Stimulated activated CD8-positive, alpha-beta memory T cell treated with anti-CD3 and anti-CD28 coated beads, Interleukin-12 subunit alpha, Interleukin-12 subunit beta, amount 100 ng/mL, for 1 hour (primary cell): ENCODE data around the gene BRD3.

Source experiments
- DNase-seq: peaks from one replicate; pipeline ENCODE4 v3.0.0-alpha.2; 2020; ENCODE audit warnings: low read depth

BRD3 gene

DNA sequence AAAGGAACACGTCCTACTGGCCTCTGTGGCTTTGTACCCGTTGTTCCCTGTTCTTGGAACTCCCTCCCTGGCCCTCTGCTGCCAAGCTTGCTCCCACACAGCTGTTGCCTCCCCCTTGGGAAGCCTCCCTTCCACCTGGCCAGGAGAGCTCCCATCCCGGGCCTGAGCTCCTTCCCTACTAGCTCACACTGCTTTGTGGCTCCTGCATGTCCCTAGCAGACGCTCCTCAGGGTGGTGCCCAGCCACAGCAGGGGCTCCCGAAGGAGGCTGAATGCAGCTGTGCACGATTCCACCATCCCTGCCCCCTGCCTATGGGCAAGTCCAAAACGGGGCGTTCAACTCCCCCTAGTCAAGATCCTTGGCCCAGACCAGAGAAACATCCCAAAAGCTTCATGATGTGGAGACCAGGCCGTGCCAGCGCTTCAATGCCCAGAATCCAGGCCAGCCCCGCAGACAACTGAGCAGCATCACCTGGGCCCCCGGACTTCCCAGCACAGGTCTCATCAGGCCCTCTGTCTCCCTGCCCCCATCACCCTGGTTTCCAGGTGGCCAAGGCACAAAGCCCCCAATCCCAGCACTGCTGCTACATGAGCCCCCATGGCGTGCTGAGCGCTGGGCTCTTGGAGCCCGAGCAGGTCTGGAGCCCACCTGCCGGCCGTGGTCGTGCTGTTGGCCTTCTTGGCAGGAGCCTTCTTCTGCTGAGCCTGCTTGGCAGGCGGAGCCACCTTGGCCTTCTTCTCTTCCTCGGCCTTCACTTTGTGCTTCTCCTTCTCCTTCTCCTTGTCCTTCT, 28.2 kb downstream of the BRD3 start:
- no peak for DNase-seq

DNA sequence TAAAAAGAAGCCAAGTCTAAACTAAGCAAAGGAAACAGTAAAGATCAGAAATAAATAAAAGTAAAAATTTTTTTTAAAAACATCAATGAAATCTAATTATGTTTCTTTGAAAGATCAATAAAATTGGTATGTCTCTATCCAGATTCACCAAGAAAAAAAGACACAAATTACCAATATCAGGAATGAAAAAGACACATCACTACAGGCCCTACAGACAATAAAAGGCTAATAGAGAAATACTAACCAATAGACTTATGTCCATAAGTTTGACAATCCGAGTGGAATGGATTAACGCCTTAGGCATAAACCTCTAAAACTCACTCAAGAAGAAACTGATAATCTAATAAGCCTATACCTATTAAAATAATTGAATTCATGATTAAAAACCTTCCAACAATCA, 30.2 kb downstream of the BRD3 start:
- DNase-seq: no peak

DNA sequence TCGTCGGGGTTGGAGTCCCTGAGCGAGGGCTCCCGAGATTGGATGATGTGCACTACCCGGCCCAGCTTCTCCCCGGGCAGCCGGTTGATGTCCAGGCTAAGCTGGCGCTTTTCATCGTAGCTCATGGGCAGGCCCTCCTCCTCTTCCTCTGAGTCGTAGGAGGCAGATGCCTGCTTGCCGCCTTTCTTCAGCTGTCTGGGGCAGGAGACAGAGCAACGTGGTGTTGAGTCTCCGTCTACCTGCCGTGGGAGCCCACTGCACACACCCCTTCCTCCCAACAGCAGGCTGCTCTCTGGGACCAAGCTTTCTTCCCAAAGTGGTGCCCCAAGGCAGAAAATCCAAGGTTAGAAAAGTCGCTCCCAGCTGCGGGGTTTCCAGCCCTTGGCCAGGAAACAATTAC, 31.7 kb downstream of the BRD3 start:
- DNase-seq: no peak

DNA sequence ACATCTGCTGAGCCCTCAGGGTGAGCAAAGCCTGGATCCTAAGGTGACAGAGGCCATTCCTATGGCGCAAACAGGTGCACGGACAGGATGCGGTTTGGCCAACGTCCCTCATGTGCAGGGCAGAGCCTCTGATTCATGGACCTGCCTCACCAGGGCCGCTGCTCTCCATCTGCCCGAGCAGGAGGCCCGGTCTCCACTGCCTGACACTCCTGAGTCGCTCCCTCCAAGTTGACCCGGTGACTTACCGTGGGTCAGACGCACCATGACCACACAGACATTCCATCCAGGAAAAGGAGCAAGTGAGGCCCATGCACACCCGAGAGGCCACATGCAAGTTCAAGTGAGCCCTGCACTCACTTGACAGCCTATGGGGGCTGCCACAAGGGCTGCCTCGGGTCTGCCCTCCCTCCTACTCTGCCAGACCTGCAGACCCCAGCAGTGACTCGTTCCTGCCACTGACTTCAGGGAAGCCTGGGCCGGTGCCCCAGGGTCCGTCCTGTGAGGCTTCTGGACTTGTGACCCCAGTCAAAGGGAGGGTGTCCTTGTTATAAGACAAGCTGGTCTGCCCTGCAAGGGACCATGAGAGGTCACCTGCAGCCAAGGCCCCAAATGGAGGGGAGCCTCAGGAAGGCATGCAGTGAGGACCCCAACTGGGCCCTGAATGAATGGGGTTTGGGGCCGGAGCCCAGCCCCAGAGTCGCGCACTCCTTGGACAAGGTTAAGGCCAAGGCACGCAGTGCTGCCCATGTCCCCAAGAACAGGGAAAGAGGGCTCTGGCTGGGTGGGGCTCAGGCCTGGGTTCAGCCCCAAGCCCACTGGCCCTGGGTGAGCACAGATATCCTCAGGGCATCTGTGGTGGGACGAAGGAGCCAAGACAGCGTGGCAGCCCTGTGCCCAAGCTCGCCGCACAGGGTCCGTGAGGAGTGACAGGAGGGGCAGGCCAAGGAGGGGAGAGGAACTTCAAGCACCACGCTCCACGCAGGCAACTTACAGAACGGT, 32.5 kb downstream of the BRD3 start:
- DNase-seq: no peak

DNA sequence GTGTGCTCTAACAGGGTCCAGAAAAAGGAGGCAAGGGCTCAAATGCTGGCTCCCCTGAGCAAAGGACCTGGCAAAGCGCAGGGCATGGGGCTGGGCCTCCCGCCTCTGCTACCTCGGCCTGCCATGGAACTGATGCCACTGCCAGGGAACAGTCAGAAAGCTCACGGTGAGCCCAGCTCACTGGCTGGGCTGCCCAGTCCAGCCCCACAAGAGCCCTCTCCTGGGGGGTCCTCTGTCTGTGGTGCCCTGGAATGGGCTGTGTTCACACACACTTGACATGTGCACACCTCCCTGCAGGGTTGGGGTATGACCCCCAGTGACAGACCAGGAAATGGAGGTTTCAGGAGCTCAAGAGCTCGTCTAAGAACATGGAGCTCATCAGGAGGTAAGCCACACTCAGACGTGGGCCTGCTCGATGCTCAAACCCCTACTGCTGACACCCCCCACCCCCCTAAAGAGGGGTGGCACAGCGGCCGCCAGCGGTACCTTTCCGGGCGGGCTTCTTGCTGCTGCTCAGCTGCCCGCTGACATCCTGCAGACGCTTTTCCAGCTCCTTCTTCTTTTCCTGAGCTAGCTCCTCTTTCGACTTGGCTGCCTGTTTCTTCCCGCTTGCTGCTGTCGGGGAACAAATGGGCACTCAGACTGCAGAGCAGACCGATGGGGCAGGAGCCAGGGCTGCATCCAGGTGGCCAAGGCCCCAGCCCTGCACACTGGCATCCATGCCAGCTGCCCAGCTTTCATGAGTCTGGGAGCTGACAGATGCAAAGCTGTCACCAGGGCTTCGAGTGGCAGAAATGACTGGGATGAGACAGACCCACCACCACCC, 33.4 kb downstream of the BRD3 start:
- DNase-seq: no peak

DNA sequence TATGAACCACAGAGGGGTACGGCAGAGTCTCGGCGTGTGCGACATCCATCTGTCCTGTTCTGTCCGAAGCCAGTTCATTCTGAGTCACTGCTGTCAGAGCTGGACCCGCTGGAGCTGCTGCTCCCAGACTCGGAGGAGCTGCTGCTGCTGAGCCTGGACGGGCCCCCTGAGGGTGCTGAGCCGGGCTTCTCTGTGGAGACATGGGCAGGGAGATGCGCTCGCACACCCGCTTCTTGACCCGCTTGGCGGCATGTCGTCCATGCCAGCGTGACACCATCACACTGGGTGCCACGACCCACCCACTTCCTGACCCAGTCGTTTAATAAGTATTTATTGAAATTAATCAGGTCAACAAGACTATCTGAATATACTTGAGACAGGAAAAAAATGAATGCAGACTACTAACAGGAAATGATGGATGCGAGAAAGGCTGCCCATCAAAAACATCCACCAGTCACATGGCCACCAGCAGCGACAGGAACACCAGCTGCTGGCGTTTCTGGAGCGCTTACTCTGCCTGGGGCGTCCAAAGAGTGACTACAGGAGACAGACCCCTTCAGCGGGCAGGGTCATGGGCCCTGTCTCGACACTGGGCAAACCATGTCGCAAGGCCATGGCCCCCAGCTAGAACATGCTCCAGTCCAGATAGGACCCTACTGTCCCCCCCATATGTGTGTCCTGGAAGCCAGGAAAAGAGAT, 34.2 kb downstream of the BRD3 start:
- no peak for DNase-seq

DNA sequence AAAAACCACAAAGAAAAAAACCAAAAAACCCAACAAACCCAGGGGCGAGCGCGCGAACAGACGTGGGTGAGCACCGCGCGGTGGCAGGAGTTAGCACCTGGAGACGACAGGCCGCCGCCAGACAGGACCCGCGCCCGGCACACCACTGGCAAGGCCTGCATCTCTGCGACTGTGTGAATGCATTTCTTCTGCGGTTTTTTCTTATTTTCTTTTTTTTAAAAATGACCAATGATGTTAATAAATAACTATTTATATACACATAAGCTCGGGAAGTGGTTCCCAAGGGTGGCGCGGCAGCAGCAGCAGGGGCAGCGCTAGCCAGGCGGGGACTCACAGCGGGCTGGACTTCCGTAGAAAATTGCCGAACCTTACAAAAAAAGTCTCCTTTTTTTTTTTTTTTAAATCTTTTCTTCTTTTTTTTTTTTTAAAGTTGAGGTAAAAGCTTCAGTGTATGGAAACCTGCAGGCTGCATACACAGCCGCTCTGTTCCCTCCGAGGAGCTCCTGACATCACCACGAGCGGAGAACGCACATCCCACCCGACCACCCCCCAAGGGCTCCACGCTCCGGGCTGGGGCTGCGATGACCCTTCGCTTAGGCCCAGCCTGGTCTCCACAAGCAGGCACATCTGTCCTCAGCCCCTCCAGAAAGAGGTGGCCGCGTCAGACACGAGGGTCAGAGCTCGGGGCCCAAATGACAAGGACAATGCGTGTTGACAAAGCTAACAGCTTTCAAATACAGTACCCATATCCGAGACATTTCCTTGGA, 35.2 kb downstream of the BRD3 start:
- DNase-seq: no peak

DNA sequence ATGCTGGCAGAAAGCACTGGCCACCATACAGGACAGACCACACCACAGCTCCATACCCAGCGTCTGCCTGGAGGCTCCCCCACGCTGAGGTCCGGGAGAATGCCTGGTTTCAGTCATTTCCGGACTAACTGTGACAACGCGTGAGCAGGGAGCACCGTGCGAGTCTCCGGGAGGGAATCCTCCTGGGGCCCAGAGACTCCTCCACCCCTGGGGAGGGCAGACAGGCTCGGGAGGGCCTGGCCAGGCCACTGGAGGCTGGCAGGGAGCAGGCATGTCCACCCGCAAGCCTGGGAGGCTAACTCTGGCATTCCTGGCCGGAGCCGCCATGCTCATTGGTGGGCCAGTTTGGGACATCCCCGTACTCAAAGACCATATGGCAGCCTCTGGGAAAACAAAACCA, 36.0 kb downstream of the BRD3 start:
- DNase-seq: no peak

DNA sequence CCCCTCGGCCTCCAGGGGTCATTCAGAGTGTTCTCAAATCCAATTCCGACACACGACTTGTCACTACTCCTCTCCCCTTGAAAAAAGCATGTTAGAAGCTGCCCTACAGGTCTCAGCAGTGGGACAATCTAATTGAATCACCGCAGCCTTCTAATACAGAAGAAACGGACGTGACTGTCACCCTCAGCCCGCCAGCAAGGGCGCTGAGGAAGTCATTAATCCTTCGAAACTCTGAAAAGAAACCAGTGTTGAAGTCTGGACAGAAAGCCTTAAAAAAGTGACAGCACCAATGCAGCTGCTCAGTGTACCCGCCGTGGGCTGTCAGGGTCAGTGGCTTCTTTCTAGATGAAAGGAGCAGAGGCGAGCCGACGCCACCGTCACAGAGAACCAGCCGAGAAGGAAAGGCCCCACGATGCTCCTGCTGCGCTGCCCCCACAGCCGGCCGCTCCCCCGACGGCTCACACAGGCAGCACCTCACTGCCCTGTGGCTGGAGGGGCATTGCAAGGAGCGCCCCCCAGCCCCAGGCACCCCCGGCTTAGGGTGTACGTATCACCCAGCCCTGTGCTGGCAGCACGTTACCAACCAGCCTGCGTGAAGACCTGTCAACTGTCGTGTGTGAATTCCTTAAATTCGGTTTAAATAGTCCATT, 36.9 kb downstream of the BRD3 start:
- DNase-seq: no peak

DNA sequence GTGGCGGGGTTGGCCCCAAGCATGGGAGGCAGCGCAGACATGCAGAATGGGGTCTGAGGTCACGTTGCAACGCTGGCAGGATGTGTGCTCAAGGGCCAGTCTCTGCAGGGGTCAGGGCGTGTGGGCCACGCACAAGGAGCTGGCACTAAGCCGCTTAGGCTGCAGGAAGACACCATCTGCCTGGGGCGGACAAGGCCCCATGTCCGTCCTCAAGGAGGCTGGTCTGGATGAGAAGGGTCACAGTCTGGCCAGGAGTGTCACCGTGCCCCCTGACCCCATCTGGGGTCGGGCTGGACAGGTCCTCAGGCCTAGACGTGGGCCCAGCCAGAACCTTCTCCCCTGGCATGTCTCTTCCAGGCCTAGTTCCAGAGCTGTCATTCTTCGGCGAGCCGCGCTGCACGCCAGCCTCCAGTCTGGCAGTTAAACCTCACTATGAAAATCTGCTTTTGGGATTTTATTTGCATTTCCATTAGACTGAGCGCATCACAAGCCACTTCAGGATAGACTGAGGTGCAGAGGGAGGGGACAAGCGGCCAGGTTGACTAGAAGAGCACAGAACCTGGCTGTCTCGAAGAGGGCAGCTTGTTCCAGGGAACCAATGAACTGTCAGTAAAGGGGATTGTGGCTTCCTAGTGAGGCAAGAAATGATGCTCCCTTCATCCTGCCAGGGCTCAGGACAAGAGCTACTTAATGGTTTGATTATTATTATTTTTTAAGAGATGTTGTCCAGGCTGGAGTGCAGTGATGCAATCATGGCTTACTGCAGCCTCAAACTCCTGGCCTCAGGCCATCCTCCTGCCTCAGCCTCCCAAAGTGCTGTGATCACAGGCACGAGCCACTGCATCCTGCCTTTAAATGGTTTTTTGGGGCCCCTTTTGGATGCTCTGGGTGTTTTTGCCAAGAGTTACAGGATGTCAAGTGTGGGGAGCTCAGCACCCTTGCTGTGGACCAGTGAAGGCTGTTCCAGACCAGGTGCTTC, 38.3 kb downstream of the BRD3 start:
- DNase-seq: no peak

DNA sequence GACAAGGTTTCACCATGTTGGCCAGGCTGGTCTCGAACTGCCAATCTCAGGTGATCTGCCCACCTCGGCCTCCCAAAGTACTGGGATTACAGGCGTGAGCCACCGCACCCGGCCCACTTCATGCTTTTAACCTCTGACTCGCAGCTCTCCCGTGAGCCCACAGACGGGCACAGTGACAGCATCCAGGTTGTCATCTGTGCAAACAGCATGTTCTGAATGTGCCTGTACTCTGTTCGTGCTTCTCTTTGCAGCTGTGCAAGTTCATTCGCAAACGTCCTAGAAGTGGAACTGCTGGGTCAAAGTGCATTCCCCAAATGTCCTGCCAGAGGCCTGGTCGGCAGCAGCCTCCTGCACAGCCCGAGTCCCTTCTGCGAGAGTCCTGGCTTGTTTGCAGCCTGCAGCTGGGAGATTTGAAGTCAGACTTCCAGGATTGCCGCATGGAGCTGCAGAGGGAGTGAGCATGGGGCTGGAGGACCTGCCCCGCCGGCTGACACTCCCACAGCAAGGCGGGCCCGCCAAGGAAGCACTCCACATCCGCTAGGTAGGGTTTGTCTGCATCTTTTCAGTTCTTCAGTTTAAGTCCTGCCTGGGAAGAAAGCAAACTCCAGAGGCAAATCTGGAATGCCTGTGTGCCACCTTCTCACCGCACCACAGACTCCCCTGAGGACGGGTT, 39.1 kb downstream of the BRD3 start:
- no peak for DNase-seq

DNA sequence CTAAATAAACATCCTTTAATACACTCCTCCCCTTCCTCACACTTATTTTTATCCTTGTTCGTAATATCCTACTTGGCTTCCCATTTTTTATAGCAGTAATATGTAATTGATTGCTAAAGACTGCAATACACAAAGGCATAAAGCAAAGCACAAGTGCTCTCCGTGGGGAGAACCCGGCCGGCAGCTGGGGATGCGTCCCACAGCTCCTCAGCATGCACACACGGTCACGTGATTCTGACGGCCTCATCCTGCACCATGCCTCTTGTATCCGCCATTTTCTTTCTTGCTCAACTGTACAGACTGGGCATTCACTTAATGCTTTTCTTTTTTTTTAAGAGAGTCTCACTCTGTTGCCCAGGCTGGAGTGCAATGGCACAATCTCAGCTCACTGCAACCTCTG, 39.8 kb downstream of the BRD3 start:
- DNase-seq: no peak

DNA sequence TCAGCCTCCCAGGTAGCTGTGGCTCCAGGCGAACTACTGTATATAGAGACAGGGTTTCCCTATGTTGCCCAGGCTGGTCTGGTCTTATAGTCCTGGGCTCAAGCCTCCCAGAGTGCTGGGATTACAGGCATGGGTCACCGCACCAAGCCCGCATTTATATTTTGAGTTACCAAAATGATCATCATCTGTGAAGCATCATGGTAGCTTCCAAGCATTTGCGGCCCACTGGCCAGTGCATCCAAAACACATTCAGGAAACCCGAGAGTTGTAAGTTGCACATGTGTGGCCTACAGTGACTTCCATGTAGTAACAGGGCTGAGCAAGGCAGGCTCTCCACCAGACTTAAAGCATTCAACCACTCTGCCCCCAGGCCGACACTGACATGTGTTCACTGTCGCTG, 40.3 kb downstream of the BRD3 start:
- no peak for DNase-seq

DNA sequence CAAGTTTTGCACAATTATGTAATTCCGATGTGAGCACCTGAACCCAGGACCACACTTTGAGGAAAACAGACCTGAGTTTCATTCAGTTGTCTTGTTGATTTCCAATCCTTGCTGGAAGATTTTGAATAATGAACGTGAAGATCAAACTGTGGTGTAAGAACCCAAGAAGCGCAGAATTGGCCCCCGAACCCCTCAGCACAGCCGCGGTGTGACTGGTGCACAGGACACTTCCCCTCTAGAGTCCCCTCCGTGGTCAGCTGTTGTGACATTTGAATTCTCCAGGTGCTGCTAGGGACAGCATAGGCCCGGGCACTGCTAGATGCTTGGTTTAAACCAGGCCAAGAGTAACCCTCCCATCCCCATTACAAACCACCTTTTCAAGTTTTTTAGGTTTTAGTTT, 40.8 kb downstream of the BRD3 start:
- DNase-seq: no peak

DNA sequence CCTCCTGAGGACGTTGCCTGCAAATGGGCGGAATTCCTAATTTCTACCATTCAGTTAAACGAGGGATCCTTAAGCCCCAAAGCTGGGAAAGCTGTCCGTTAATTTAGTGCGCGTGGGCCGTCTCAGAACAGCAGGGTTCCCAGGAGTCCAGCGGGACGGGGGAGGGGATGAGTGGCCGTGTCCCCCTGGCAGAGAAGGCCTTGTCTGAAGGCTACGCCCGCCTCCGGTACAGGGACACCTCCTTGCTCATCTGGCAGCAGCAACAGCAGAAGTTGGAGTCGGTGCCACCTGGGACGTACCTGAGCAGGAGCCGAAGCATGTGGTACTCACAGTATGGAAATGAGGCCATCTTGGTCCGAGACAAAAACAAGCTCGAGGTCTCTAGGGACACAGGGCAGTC, 41.2 kb downstream of the BRD3 start:
- DNase-seq: no peak

DNA sequence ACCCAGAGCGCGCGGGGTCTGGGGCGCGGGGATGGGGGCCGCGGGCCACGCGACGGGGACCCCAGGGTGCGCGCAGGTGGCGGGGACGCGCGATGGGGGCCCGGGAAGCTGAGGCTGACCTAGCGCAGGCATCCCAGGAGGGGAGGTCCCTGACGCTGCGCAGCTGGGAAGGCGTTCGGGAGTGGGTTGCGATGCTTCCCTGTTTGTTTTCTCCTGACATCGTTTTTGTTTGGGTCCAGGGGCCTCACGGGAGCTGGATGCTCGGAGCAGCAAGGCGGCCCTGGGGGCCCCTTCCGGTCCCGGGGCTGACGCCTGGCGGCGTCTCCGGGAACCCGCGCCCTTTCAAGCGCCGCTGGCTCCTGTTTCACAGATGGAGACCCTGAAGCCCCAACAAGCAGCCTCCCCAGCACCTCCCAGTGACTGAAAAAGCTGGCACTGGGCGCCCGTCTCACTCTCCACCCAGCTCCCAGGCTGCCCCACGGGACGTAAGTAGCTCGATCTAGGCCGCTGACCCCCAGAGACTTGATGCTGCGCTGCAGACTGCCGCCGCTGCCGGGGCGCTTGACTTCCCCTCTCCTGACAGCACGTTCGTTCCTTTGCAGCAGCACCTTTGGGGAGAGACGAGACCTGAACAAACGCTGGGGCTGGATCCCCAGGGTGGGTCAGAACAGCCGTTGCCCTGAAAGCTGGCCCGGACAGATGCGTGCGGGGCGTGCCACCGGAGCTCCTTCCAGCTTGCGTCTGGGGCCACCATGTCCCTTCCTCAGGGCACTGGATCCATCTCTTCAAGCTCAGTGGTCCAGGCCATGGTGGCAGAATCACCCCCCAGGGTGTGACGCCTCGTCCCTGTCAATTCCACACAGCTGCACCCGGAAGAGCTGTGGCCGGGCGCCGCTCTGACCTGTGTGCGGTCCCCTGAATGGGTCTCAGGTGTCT, 42.0 kb downstream of the BRD3 start:
- DNase-seq: no peak

DNA sequence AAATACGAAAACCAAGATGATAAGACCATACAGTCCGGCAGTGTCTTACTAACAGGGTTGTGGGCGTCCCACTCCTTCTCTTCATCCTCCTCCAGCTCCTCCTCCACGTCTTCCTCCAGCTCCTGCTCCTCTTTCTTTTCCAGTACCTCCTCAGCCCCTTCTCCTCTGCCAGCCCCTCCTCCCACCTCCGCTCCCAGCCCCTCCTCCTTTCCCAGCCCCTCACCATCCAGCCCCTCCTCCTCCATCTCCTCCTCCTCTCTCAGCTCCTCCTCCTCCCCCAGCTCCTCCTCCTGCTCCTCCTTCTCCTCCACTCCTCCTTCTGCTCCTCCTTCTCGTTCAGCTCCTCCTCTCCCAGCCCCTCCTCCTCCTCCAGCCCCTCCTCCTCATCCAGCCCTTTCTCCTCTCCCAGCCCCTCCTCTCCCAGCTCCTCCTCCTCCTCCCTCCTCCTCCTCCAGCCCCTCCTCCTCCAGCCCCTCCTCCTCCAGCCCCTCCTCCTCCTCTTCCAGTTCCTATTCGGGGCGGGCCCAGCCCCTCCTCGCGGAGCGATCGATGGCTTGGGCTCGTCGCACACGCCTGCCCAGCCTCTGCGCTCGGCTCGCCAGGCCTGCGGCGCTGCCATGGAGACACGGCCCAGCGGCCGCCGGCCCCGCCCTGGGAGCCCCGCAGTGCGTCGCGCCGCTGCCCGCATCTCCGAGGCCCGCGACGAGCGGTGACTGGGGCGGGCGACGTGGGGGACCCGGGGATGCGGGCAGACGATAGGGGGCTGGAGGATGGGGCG, 42.8 kb downstream of the BRD3 start, which contains the start of gene BRD3OS:
Gene BRD3OS (plus strand): TSS at position 654 of the 778 bp plus-strand sequence. CDS start 1,267 bp downstream, outside the sequence.
- peak; percentile 82 for DNase-seq
